Transverse colon (tissue), 4 donors: ENCODE results near the gene CYP2A7.
"Not testable (repeated sequence)": the region's sequence is repeated elsewhere in the genome, so short reads cannot be mapped to it uniquely, and the experiment has no call there.

Experiments
- CTCF ChIP-seq, 5 experiments: fragments of 200-600 bp in 3 of 5; fragments of 450-650 bp in 2 of 5; sonication (generic) in 3 of 5; IDR thresholded peaks; 1 replicate in 2 of 5; 2 replicates in 3 of 5; pipeline ENCODE4 v1.5.1; 2016 to 2017; ENCODE audit warnings: antibody characterized with exemption in 5 of 5, inconsistent platforms in 3 of 5, mild to moderate bottlenecking in 2 of 5, moderate library complexity in 1 of 5
- EP300 ChIP-seq: sonication (generic); formaldehyde crosslinking; IDR thresholded peaks from one replicate; pipeline ENCODE4 v1.6.1; 2017; ENCODE audit warnings: antibody characterized with exemption, low read depth
- POLR2A ChIP-seq: fragments of 450-650 bp; IDR thresholded peaks from one replicate; pipeline ENCODE4 v1.6.1; 2016; ENCODE audit warnings: antibody characterized with exemption, mild to moderate bottlenecking, moderate library complexity
- POLR2AphosphoS5 ChIP-seq, 3 donors: sonication (generic); formaldehyde crosslinking; IDR thresholded peaks; one replicate each; pipeline ENCODE4 v1.6.1; 2016; ENCODE audit warnings: antibody characterized with exemption in 3 of 3

GRCh38 chr19:40832431-40832790, 49.6 kb downstream of the CYP2A7 start:
- not testable (repeated sequence) for TF ChIP-seq CTCF (IDR thresholded peaks at IDR 0.05); POLR2A; POLR2AphosphoS5 (IDR thresholded peaks at IDR 0.05); EP300
